Tongue (tissue), 2 donors: ENCODE measurements around the gene CEP63. TPM values are rescaled to one million over a fixed set of nuclear protein-coding genes. Genes with fewer than 3 reads are reported as not detected.
"Not testable (repeated sequence)": the region's sequence is repeated elsewhere in the genome, so short reads cannot be mapped to it uniquely, and the experiment has no call there.

ENCODE experiments used
- DNase-seq: peaks from one replicate; pipeline ENCODE4 v3.0.0-alpha.2; 2015
- total RNA-seq: library from RNA; depleted of rRNA; stranded (reverse); fragments of >200 nt; gene quantifications from one replicate; pipeline ENCODE4 v1.2.3, GENCODE V29; 2014

CEP63 gene
- total RNA-seq, 1 donor from 2014 or later = 28.9 TPM

DNA sequence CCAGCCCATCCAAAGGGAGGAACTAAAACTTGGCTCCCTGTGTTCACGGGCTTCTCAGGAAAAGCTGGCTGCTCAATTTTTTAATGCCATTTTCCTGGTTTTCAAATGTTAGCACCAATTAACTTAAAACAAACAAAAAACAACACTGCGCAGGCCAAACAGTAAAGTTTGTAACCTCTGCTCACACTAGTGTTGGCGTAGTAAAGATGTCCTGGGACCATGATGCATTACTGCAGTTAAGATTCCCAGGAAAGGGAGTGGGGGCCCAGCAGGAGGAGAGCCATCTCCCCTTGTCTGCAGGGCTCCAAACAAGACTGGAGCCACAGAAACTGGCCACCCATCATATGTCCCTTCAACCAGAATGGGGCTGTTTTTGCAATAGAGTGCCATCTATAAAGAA is 91.0 kb downstream of the CEP63 start:
- no peak for DNase-seq

DNA sequence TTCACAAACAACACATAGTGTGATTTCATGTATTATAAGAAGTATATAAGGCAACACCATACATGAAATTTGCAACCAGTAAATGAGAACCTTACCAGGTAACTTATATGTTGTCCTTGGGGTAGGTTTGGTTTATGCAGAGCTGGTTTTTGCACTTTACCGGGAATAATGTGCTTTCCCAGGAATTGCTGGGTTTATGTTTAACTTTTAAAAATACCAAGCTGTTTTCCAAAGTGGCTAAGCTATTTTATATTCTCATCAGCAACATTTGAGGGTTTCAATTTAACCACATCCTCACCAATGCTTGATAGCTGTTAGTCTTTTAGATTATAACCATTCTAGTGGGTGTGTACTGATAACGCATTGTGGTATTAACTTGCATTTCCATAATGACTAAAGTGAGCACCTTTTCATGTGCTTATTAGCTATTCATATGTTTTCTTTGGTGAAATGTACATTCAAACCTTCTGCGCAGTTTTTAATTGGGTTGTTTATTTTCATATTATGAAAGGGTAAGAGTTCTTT is 93.3 kb downstream of the CEP63 start:
- no peak for DNase-seq

DNA sequence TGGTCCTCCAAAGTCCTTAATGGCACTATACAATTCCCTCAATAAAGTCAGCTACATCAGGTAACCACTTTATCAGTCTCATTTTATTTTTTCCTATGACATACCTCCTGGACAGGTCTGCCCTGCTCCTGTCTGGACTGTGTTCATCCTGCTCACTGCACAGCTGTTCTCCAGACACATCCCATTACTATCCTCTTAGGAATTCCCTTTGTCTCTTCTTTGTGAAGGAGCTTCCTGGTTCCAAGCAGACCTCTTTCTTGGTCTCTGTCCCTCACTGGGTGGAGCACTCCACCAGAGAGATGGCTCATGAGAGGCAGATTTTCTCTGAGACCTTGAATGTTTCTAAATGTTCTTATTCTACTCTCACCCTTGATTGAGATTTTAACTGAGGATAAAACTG is 104.9 kb downstream of the CEP63 start:
- no peak for DNase-seq

DNA sequence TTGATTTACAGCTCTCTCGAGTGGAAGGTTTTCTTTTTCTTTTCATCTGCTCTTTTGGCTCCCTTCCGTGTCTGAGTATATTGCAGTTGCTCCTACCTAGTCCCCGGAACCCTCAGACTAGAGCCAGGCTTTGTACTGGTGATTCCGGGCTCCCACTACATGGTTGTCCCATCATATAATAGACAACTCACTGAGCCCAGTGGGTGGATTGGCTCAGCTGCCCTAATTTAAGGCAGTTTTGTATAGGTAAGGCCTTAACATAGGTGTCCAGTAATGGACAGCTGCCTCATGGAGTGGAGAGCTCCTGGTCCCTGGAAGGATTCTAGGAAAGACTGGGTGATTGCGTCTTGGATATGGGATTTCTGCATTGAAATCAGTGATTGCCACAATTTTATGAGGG is 106.9 kb downstream of the CEP63 start:
- no peak for DNase-seq

DNA sequence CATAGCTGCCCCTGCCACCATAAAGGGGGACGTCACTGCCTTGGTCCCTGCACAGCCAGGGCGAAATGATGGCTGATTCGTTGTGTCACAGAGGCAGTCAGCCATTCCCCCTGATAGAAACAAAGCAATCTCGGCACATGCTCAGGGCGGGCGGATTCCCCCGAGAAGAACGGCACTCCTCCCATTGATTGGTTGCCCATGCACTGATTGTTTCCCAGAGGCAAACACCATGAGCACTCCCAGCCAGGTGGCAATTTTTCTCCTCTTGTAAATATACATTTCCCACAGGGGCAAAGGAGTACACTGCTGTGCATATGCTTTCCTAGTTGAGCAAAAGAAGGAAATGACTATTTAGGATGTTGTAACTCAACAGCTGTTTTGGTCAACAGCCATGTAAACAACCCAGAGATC is 108.5 kb downstream of the CEP63 start:
- DNase-seq = no peak

DNA sequence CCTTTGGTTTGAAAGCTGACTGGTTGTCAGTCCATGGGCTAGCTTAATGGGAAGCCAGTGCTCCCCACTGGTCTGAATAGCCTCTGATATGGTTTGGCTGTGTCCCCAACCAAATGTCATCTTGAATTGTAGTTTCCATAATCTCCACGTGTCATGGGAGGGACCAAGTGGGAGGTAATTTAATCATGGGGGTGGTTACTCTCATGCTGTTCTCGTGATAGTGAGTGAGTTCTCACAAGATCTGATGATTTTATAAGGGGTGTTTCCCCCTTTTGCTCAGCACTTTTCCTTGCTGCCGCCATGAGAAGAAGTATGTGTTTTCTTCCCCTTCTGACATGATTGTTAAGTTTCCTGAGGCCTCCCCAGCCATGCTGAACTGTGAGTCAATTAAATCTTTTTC is 109.1 kb downstream of the CEP63 start:
- DNase-seq = not testable (repeated sequence)

DNA sequence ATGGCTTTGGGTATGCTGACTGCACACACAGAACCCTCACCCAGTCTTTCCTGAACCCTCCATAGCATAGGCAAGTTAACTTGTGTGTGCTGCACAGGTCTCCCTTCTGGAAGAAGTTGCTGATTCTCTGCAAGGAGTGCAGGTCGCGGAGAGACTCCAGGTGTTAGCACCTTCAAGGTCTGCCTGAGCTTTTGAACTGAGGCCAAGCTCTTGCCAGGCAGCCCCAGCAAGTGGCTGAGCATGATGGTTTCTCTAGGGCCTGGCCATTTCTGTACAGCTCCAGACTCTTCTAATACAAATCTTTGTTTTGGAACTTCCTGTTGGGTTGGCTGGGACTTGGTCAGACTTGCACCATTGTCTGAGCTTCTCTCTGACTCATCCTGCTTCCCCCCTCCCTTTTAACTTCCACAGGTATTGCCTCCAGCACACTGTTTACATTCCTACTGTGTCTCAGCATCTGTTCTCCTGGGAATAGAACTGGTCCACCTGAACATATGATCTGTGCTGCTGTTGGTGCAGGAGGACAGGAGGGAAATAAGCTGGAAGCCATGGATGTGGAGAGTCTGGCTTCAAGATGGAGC is 111.6 kb downstream of the CEP63 start:
- no peak for DNase-seq

DNA sequence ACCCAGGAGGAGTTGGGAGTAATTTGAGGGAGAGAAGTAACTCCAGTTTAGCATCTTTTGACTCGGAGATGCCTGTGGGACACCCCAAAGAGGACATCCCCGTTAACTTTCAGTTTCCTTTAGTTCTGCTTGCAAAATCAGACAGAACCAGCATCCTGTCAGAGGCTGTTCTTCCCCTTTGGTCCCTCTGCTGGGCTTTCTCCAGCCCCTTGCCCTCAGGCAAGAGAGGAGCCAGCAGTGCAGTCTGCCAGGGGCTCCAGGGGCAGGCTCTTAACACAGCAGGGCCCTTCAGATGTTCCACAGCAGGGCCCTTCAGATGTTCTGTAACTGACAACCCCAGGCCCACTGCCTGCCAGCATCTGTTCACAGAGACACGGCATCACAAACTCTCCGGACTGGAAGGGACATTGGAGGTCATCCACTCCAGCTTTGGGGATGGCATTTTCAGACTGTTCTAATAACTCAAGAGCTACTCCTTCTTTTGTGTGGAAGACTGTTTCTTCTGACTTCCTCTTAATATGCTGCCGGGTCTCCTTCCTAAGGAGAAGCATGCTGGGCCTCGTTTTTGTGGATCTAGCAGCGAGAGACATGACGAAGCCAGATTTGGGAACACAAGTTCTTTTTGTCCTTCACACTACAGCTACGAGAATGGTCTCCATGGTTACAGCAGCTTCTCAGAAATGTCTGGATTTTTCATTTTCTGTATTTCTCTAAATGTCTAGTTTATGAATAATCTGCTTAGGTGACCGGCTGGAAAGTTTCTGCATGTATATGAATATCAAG is 113.1 kb downstream of the CEP63 start:
- peak; percentile 38 for DNase-seq

DNA sequence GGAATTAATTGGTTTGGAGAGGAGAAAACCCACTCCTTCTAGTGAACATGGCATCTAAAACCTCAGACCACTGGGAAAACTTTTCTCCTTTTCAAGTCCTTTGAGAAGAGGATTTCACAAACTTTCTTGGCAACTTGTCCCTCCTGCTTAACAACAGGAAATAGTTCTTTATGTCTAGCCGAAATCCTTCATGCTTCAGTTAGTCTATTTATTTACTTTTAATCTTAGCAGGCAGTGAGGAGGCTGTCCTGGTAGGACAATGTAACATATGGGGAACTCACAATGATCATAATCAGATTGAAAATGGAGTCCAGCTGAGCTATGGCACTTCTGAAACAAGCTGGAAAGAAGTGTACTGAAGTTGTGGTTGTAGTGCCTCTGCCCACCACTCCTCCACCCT is 114.3 kb downstream of the CEP63 start:
- no peak for DNase-seq

DNA sequence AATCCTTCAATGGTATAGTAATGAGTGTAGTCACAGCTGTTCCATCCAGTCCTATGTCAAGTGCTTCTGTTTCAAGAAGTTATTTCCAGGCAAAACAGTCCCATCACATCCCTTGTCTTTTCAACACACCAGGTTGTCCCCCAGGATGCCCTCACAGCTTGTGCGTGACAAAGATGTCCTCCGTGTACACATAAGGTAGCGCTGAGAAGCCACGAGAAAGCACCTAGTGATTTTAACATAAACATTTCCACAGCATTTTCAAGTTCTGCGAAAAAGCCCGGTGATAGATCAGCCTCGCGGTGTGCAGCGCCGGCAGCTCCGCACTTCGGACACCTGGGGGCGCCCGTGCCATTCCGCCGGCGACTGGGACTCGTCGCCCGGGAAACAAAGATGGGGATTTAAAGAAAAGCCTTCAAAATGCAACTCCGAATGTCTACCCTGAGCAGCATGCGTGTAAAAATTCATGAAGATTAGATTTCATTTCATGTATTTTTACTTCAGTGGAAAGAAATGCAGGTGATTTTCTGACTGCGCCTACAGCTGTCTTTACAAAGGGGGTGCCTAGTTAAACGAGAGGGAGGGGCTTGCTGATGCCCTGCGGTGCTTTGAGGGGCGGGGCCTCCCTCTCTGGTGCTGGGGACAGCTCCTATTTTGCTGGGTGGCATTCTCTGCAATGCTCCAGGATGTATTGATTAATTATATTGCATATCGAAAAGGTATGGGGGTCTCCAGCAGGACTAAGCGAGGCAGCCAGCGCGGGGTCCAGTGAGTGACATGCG is 115.0 kb downstream of the CEP63 start:
- peak; percentile 91 for DNase-seq

DNA sequence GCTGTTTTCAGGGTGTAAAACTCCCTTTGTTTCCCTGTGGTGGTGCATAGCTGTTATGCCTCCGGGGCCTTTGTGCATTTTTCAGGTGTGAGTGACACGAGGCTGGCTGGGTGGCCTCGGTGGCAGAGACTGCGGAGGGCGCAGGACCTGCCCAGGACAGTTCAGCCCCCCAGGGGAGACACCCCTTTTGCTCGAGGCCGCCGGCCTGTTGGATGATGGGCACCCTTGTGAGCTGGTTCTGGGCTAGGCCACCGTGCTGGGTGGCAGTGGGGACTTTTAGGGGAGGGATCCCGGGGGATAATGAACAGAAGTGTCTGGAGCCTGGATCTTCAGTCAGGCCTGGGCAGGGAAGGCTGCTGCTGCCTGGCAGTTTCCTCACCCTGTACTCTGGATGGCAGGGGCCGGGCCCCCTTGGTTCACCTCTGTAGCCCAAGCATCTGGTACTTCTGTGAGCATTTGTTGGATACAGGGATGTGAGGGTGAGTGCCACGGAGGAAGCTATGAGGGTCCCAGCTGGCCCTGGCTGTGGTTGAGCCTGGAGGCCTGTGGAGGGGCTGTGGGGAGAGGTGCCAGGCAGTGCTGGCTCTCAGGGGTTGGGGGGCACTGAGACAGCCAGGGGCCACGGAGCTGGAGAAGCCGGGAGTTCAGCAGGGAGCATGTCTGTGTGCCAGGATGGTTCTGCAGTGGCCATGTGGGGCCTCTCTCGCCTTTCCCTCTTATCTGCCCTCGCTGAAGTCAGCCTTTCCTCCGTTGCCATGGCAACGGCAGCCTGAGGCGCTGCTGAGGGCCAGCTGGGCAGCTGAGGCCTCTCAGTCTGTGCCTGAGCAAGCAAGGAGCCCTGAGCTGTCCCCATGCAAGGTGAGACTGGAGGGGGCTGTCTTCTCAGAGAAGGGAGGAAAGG is 115.9 kb downstream of the CEP63 start:
- DNase-seq = peak; percentile 51

DNA sequence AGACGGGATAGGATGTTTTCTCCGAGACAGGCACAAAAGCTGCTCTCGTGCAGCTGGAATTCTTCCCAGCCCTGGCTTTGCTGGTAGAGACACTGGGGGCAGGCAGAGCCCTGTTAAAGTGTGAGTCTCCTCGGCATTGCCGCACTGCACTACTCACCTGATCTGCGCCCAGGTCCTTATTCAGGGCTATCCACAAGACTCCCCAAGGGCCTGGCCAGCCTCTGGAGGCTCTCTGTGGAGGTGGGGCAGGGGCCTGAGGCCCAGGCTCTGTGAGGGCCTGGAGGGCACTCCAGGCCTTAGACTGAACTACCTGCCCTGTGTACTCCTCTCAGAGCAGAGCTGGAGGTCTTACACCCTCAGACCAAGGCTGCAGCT is 116.6 kb downstream of the CEP63 start:
- DNase-seq = no peak

DNA sequence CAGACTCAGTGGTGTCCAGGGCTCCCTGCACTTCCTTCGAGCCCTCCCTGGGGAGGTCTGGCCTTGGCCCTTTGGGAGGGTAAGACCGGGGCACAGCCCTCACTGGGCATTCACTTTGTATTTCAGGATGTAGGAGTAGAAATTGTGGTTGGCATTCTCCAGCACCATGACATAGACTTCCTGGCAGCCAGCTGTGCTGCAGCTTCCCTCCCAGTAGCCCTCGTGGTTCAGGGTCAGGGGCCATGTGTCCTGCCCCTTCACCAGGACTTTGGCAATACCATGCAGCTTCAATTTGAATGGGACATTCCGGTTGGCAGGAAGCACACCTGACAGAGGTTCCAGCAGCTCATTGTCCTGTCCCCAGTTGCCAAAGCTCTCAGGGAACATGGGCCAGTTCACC is 117.6 kb downstream of the CEP63 start:
- no peak for DNase-seq

DNA sequence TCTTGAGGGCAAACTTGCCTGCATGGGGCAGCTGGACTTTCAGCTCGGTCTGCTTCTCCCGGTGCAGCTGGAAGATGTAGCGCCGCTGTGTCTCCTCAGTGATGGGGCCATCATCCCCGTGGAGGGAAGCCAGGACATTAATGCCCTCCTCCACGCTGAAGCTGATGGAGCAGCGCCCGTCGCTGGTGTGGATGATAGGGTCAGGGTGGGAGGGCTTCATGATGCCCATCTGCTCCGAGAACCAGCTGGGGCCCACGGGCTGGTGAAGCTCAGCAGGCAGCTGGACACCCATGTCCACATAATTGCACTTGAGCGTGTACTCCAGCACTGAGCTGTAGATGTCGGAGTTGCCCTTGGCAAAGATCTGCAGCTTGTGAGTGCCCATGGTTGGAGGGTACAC is 118.1 kb downstream of the CEP63 start:
- DNase-seq = no peak

DNA sequence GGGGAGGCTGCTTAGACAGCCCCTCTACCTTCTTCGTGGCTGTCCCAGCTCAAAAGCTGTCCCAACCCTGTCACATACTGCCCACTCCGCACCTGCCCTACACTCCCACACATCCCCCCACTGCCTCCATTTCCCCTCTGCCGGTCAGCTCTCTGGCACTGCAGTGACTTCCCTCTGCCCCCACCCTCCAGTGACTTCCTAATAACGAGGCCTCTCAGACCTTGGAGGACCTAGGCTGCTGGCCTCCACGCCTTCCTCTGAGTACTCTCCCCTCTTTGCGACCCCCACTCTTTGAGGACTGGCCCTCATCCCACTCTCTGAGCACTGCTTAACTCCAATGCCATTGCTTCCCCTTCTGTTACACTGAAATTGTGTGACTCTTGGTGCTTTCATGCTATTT is 119.7 kb downstream of the CEP63 start:
- DNase-seq = no peak

DNA sequence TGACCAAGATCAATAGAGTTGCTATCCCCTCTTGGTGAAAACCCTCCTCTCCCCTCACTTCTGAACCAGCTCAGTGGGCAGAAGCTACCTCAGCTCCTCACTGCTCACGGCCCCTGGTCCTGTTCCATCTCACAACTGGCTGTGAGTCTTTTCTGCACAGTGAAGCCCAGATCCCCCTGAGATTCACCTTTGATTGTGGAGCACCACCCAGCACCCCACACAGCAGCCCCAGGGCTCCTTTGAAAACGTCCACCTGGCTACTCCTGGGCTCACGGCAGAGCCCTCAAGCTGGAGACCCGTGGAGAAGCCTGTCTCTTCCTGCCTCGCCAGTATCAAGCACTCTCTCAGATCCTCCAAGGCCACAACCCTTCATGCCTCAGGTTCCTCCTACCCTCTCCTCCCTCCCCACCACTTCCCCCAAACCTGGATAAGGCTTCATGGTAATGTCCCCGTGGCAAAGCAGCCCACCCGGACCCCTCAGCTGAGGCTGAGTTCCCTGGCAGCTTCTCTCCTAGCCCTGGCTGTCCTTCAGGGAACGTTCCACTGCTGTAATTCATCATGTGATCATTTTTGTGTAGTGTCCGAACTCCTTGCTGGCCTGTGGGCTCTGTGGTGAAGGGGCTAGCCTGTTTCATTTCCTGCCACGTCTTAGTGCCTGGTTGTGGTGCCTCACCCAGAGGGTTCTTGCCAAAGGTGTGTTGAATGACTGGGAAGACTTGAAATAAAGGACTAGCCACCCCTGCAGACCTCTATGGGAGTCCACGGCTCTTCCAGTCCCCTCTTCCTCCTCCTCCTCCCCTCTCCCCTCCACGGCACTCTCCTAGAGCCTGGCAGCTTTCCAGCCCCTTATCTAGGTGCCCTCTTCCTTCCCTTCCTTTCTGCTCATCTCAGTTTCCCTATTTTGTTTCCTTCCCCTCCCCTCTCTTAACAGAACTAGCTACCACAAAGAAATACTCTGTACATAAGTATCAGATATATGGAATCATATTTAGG is 120.5 kb downstream of the CEP63 start:
- no peak for DNase-seq

DNA sequence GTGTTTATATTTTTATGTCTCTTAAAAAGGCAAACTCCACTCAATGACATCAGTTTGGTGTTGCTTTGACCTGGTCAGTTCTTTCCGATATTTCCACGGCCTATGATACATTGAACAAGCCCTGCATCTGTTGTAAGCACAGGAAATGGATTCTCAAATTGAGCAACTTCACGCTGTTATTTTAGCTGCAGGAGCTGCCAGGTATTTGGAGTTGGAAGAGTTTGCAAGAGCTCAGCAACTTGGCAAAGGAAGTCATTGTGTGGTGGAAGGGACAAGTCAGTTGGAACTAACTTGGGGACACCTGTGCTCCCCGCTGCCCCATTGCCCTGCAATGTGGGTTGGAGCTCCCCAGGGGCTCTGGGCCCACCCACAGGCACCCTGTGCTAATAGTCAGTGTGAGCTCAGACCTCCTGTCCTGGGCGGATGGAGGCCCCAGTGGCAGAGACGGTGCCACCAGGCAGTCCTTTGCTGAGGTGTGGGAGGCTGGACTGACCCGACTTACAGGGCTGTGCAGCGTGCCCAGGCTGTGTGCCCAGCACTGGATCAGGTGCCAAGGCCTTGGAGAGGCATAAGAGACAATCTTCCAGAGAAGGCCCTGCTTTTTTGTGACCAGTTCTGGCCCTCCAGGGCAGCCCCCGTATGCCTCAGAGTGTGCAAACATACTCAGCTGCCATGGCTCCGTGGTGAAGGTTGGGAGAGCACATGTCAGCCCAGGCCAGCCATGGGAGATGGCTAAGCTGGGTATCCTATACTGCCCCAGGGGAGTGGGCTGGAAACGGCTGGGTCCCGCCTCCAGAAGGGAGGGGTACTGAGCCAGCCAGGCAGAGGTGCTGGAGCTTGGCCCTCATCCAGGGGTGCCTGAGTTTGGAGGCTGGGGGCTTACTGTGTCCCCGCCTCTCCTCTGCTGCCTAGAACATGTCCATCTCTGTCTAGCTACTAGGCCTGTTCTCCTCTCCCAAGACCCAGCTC is 121.5 kb downstream of the CEP63 start:
- DNase-seq = peak; percentile 53

DNA sequence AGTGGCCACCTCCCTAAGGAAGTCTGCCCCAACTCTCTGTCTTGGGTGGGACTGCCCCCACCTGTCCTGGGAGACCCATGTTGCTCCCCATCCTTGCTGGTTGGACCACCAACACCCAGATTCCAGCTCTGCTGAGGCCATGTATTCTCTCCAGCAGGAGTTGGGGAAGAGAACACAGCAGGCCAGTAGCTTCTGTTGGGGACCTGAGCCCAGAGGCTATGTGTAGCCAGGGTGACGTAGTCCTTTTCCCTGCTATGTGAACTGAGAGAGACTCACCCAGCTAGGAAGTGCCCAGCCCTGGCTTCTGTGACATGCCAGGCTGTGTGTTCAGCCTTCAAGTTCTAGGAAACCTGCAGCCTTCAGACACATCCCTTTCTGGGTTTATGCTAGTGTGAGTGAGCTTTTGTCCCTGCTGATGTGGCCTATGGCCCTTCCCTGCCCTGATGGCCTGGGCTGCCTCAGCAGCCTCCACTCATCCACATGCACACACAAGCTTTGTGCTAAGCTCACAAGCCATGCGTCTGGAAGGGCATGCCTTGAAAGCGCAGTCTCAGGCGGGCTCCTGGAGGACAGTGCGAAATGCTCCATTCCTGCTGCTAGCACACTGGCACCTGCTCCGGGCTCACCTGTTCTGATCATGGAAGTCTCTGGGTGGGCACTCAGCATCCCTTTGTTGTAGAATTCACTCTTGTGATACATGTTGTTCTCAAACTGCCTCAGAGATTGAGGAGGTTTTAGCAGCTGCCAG is 122.3 kb downstream of the CEP63 start:
- DNase-seq = no peak
